Limb (tissue), 2 donors: ENCODE results near the gene AQP4.

Experiments
- DNase-seq, 2 donors: peaks; one replicate each; pipeline ENCODE4 v3.0.0-alpha.2; 2016; ENCODE audit errors: extremely low spot score in 2 of 2

The AQP4 gene

DNA sequence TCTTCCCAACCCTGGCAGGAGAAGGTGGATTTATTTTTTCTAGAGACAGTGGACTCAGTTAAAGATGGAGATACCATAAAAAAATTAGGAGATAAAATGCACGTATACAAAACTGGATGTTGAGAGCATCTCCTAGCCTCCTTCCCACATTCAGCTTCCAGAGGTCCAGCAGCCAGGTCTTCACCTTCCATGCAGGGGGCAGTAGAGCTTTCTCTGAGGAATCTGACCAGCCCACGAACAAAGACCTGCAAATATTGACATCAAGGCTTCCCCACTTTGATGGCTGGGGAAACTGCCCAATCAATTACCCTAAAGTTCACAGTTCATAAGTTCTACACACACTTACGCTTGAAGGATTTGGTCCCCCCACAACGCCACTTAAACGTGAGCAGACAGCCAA is 24.5 kb downstream of the AQP4 start:
- DNase-seq = no peak

DNA sequence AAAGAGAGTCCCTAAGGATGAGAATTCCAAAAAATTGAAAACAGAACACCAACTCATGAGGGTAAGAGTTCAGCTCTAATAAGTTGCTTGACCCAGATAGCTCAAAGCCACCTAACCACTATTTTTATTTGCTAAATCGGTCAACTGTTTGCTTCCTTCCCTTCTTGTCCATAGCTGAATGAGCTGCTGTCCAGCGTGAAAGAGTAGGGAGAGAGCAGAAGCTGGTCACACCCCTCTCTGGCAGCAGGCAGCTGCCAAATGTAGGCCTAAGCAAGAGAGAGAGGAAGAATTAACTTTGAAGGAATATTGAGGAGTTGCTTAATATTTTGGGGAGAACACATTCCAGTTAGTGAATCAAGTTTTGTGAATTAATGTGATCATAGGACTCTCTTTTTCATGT is 25.9 kb downstream of the AQP4 start:
- no peak for DNase-seq

DNA sequence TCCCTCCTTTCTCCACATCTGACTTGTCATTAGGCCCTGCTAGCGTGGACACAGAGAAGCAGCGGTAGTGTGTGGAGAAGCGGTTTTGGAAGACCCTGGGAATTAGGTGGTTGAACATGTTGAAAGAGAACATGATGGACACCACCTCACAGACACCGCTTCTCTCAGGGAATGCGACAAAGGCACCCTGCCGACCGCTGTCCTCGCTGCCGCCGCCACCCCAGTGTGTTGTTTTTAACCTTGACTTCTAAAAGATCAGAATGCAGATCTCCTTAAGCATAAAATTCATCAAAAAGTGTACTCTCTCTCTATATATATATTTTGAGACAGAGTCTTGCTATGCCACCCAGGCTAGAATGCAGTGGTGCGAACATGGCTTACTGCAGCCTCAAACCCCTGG is 33.2 kb downstream of the AQP4 start:
- no peak for DNase-seq

DNA sequence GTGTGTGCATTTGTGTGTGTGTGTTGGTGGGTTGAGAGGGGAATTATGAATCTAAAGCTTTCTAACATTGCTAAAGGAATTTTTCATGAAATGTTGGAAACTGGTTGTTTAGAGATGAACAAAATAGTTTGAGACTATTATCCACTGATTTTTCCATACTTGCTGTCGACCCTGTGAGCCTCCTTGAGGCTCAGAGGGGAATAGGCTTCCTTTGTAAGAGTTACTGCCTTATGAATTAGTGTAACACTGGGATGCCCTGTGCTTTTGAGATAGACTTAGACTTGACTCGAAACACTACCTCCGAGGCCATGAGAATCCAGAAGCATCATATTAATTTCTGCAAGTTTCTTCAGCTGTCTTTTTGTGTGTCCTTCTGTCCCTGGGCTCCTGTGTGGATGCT is 37.9 kb downstream of the AQP4 start:
- DNase-seq = no peak

DNA sequence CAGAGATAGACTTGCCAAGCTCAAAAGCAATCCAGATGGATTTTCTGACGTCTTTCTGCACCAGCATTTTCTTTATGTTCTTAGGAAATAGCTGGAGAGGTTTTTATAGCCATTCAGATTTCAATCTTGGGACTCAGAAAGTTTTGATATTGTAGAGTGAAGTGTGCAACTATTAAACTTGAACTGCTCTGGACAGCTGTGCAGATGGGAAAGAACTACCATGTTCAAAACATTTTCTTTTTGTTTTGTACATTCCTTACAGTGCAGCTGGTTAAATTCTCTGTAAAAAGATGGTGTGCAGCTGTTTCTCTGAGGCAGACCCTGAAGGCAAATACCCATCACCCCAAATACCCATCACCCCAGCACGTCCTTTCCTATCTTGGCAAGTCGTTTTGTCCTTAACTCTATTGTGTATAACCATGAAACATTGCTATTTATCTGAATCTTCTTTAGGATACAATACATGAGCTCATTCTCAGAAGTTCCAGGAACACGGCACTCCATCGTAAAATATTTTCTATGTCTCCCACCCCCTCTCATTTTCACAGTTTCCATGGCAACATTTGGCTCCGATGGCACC is 38.8 kb downstream of the AQP4 start:
- DNase-seq = peak in 1 of 2 donors; percentile 58

DNA sequence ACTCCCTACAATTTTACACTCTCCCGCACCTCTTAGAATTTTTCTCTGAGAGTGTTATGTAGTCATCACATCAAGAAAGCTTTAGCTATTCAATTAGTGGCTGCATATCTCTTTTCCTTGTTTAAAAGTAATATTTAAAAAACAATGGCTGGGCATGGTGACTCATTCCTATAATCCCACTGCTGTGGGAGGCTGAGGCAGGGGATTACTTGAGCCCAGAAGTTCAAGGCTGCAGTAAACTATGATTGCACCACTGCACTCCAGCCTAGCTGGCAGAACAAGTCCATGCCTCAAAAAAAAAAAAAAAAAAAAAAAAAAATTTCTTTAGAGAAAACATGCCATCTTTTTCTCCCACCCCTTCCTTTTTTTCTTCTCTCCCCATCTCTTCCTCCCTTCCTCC is 44.3 kb downstream of the AQP4 start:
- DNase-seq = no peak

DNA sequence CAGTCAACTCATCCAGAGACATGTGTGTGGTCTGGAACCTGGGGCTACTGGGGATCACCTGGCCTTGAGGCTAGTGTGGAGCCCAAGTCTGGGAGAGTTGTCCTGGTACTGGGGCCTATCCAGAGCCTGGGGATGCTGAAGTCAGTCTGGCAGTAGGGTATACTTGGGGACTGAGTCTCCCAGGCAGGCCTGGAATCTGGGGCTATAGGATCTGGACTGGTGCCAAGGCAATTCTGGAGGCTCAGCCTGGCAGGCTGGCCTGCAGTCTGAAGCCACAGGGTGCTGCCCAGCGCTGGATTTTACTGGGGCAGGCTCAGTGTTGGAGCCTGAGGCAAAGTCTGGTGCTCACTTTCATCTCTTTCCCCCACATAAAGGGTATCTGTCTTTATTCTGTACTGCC is 46.5 kb downstream of the AQP4 start:
- no peak for DNase-seq

DNA sequence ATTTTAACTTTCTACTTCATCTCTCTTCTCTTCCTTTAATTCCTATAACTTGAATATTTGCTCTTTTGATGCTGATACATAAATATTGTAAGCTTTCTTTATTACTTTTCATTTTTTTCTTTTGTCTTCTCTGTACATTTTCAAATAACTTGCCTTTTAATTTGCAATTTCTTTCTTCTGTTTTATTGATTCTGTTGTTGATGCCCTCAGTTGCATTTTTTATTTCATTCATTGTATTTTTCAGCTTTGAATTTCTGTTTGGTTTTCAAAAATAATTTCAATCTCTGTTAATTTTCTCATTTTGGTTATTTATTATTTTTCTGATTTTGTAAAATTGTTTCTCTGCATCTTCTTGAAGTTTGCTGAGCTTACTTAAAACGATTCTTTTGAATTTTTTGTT is 47.0 kb downstream of the AQP4 start:
- no peak for DNase-seq

DNA sequence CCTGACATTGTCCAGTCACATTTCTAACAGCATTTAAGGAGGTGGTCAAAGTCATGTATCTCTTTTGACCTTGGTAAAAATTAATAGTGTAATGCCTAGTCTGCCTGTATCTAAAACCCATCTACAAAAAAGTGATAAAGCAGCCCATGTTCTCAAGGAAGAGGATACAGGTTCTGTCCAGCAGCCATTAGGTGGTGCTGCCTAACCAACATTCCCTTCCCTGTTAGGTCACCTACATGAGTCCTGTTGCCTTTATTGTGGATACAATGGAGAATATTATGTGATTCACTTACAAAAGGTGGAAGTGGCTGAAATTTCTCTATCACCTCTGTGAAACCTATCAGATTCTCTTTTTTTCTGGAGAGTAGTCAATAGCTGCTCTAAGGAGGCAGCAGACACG is 52.5 kb downstream of the AQP4 start:
- no peak for DNase-seq

DNA sequence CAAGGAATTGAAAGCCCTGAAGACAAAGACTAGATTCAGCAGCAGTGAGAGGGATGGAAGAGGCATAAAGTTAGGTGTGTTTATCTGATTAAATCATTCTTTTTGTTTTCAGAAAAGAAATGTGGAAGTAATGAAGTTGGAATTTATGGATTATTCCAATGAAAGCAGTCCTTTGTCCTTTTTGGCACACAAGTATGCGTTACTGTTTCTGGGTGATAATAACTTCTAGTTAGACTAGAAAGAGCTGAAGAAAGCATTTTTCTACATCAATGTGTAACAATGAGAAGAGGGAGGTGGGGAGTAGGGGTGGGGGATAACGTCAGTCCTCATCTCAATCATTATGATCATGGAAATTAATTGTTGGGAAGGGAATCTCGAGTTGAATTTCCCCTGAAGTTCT is 53.0 kb downstream of the AQP4 start:
- no peak for DNase-seq

DNA sequence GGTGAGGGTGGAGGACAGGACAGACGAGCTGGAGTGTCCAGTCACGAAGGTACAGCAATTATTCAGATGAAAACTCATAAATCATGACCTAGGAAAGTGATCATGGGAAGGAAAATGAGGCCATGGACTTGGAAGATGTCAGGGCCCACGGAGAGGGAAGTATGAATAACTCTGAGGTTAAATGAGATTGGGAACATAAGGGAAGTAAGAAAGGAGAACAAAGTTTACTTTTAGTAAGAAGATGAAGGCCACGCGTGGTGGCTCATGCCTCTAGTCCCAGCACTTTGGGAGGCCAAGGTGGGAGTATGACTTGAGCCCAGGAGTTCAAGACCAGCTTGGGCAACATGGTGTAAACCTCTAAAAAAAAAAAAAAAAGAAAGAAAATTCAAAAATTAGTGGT is 56.2 kb downstream of the AQP4 start:
- no peak for DNase-seq

DNA sequence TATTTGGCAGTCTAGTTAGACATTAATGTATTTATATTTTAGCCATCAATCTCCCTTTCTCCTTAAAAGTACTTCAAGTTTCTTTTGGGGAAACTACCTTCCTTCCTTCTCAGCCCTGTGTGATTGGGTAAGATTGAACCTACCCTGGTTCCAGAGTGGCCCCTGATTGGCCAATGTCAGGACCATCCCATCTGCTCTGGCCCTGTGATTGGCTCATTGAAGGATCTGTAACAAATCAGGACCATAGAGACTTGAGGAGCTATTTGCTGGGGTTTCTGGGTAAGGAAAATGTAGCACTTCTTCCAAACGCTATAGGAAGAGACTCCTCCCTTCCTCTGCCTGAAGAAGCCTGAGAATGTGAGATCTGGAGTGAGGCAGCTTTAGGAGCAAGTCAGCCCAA is 59.3 kb downstream of the AQP4 start:
- no peak for DNase-seq

DNA sequence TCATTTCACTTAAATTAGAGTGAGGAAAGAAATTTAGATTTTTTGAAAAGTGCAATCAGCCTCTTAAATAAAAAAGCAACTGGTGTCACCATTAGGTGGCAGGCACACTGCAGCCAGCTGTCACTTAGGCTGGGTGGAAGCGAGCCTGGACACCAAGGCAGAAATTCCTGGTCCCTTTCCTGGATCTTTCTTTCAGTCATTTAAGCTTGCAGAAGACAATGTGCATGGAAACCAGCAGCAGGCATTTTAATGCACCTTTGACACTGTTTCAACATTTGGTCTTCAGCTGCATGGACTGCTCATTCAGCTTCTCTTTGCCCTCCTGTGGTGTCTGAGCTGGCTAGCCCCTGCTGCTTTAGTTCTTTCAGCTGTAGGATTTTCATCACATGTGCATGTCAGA is 61.0 kb downstream of the AQP4 start:
- DNase-seq = peak in 1 of 2 donors; percentile 38

DNA sequence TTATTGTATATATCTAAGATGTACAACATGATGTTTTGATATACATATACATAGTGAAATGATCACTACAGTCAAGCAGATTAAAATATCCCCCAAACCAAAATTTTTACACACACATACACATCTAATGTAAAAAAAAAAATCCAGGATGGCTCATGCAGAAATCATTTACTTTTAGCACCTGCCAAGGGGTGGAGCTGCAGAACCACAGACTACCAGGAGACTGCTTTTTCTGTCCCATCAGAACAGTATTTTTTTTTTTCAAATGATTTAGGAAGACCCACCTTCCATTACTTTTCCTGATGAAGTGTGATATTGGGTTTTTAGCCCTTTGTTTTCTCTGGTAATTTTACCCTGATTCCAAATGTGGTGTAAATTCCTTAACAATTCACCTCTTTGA is 61.9 kb downstream of the AQP4 start:
- DNase-seq = no peak

DNA sequence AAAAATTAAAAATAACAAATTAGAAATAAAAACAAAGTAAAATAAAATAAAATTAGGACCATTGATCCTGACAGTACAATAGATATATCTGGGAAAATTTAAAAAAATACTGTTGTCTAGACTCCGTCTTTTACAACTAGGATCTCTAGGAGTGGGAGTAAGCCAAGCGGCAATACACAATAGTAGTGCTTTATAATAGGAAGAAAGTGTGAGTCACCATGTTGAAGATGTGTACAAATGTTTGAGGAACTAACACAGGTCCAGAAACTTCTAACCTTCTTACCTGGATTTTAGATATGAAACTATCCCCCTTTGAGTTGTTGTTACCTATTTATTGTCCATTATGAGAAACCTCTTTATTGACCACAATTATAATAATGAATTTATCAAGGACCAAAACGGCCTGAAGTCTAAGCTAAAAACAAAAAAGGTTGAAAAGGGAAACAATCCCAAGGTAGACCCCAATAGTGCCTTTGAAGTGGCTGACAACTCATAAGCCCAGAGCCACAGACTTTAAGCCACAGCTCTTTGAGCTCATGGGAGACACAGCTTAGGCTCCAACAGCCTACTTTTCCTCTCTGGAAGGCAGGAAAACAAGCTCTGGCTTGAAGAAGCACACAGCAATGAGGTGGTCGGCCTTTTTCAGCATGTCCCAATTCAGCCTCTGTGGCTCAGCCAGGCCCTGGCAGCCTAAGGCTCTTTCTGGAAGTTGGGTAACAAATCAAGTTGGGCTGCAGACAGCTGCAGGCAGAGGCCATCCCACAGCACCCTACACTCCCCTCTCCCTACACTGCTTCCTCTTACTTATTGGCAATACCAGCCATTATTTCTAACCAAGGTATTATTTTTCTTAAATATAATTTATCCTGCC is 62.9 kb downstream of the AQP4 start:
- no peak for DNase-seq
